LNCaP clone FGC (cell line): ENCODE results near the gene PRR36.
A peak's percentile ranks its signal among the peaks of the same experiment; 100 is the strongest.

Experiments
- DNase-seq: peaks from one replicate; pipeline ENCODE4 v3.0.0-alpha.2; 2011; ENCODE audit warnings: low read depth
- H3K4me3 ChIP-seq: 2 replicates; pipeline ENCODE4 v1.5.1; 2011; ENCODE audit warnings: mild to moderate bottlenecking, low read depth, low read length, control low read depth
- CTCF ChIP-seq: IDR thresholded peaks from 2 replicates; pipeline ENCODE4 v1.5.1; 2012; ENCODE audit warnings: mild to moderate bottlenecking; ENCODE audit not compliant: control insufficient read depth, insufficient read depth; ENCODE audit errors: extremely low read depth

PRR36 gene

GRCh38 chr19:7839476-7839875 is 34.7 kb downstream of the PRR36 start:
- no peak overlapping the region for H3K4me3 ChIP-seq
- no peak for DNase-seq
- TF ChIP-seq CTCF, result no peak

- no peak overlapping the region for H3K4me3 ChIP-seq
- peak; percentile 72 for DNase-seq
- no peak for TF ChIP-seq CTCF
These were observed 40.7 kb downstream of the PRR36 start for GRCh38 chr19:7833225-7834099.

- no peak for TF ChIP-seq CTCF
- no peak overlapping the region for H3K4me3 ChIP-seq
- DNase-seq, result no peak
These were observed 41.4 kb downstream of the PRR36 start for GRCh38 chr19:7832781-7833180.

- TF ChIP-seq CTCF, result no peak
- DNase-seq, result no peak
These were observed 42.2 kb downstream of the PRR36 start for GRCh38 chr19:7832009-7832408.

GRCh38 chr19:7831452-7831851 is 42.7 kb downstream of the PRR36 start:
- DNase-seq, result no peak
- H3K4me3 ChIP-seq, result no peak overlapping the region
- peak; percentile 11; the same call in 1 of the 2 replicates for TF ChIP-seq CTCF

More at GRCh38 chr19:7832009-7832408, 42.2 kb downstream of the PRR36 start:
- no peak overlapping the region for H3K4me3 ChIP-seq

- no peak for TF ChIP-seq CTCF
- no peak for DNase-seq
- peak overlapping the region; percentile 61 for H3K4me3 ChIP-seq
These were observed 43.4 kb downstream of the PRR36 start for GRCh38 chr19:7830823-7831222.
